ENCODE data around the gene TTC33.

TTC33 gene

GRCh38 chr5:40677456-40677855 is 78.3 kb downstream of the TTC33 start:
- TF ChIP-seq CTCF (IDR thresholded peaks at IDR 0.05; ENCODE audit: poor library complexity, severe bottlenecking), result no peak
- no peak for DNase-seq (ENCODE audit: low spot score)
- peak overlapping the region; percentile 36 for H3K4me3 ChIP-seq (ENCODE audit: severe bottlenecking)
- no peak for ATAC-seq (ENCODE audit: low read depth)
- no peaks in the 10 kb centered on the region for H3K9me3 ChIP-seq (ENCODE audit: severe bottlenecking)
- H3K4me1 ChIP-seq (ENCODE audit: insufficient read depth, poor library complexity, severe bottlenecking), result peaks cover 28% of the 10 kb centered on the region
- peak overlapping the region; percentile 94 for H3K27ac ChIP-seq (ENCODE audit: poor library complexity, severe bottlenecking)
- peaks cover 14% of the 10 kb centered on the region for H3K36me3 ChIP-seq (ENCODE audit: low read depth)
- no peaks in the 10 kb centered on the region for H3K27me3 ChIP-seq (ENCODE audit: insufficient read depth, poor library complexity, severe bottlenecking)

- H3K4me3 ChIP-seq (ENCODE audit: severe bottlenecking), result no peak overlapping the region
- H3K27me3 ChIP-seq (ENCODE audit: insufficient read depth, poor library complexity, severe bottlenecking), result no peaks in the 10 kb centered on the region
- TF ChIP-seq CTCF (IDR thresholded peaks at IDR 0.05; ENCODE audit: poor library complexity, severe bottlenecking), result peak; percentile 12
- peaks cover 28% of the 10 kb centered on the region for H3K4me1 ChIP-seq (ENCODE audit: insufficient read depth, poor library complexity, severe bottlenecking)
- DNase-seq (ENCODE audit: low spot score), result peak; percentile 90
- peak overlapping the region; percentile 94 for H3K27ac ChIP-seq (ENCODE audit: poor library complexity, severe bottlenecking)
- H3K36me3 ChIP-seq (ENCODE audit: low read depth), result peaks cover 8% of the 10 kb centered on the region
- H3K9me3 ChIP-seq (ENCODE audit: severe bottlenecking), result no peaks in the 10 kb centered on the region
- ATAC-seq (ENCODE audit: low read depth), result peak; percentile 32
Observed at GRCh38 chr5:40676613-40677343, 79.0 kb downstream of the TTC33 start.

GRCh38 chr5:40675396-40676133 is 80.2 kb downstream of the TTC33 start:
- Histone ChIP-seq H3K4me1 (ENCODE audit: insufficient read depth, poor library complexity, severe bottlenecking) (peaks cover 28% of the 10 kb centered on the region), H3K36me3 (ENCODE audit: low read depth) (no peaks in the 10 kb centered on the region), H3K4me3 (ENCODE audit: severe bottlenecking) (no peak overlapping the region), H3K27ac (ENCODE audit: poor library complexity, severe bottlenecking) (peak overlapping the region; percentile 94), H3K27me3 (ENCODE audit: insufficient read depth, poor library complexity, severe bottlenecking) (no peaks in the 10 kb centered on the region), H3K9me3 (ENCODE audit: severe bottlenecking) (no peaks in the 10 kb centered on the region)
- TF ChIP-seq CTCF (IDR thresholded peaks at IDR 0.05; ENCODE audit: poor library complexity, severe bottlenecking), result no peak
- ATAC-seq (ENCODE audit: low read depth), result no peak
- no peak for DNase-seq (ENCODE audit: low spot score)

GRCh38 chr5:40674661-40675235 is 81.0 kb downstream of the TTC33 start:
- DNase-seq (ENCODE audit: low spot score) (peak; percentile 89), ATAC-seq (ENCODE audit: low read depth) (peak; percentile 8)
- H3K4me3 ChIP-seq (ENCODE audit: severe bottlenecking), result no peak overlapping the region
- no peaks in the 10 kb centered on the region for H3K9me3 ChIP-seq (ENCODE audit: severe bottlenecking)
- H3K4me1 ChIP-seq (ENCODE audit: insufficient read depth, poor library complexity, severe bottlenecking), result peaks cover 28% of the 10 kb centered on the region
- TF ChIP-seq CTCF (IDR thresholded peaks at IDR 0.05; ENCODE audit: poor library complexity, severe bottlenecking), result no peak
- no peaks in the 10 kb centered on the region for H3K36me3 ChIP-seq (ENCODE audit: low read depth)
- H3K27ac ChIP-seq (ENCODE audit: poor library complexity, severe bottlenecking), result peak overlapping the region; percentile 94
- H3K27me3 ChIP-seq (ENCODE audit: insufficient read depth, poor library complexity, severe bottlenecking), result no peaks in the 10 kb centered on the region

All from RWPE2 (cell line).